Measurements from ENCODE around the gene MBD4.

Gene MBD4

DNA sequence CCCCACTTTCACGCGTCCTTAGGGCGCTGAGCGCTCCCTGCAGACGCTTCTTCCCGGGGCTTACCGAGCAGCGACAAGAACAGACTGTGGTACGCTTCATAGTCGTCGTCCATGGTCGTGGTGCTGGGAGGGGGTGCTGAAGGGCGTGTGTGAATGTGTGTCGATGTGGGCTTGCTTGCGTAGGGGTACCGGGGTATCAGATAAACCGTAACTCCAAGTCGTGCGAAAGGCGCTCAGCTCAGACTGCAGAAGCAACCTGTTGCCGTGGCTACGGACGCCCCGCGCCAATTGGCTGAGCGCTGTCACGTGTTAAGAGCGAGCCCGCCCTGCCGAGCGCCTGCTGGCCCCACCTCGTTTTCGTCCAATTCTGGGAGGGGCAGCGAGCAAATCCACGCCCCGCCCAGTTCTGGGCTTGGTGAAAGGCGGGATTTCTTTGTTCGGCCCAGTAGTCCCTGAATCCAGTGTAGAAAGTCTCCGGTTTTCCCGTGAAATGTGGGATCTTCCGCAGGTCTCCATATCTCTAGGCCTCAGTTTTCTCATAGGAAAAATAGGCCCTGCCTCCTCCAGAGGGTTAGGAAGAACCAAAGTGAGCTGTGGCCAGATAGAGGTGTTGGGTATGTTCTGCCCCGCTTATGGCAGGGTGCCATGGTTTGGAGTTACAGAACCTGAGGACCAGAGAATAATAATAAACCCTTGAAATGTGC, 11.2 kb downstream of the MBD4 start, which contains the start of gene EFCAB12:
Gene EFCAB12, minus strand, starts transcription at position 261 of the 704 bp plus-strand sequence. Its CDS starts 148 bp downstream, at position 113.
- no peak within 1 kb of the TSS for H3K18ac ChIP-seq (ENCODE audit: low read length)
- no peak within 1 kb of the TSS for H3K27ac ChIP-seq (ENCODE audit: low read depth, low read length)
- no peaks in the 10 kb centered on the region for H3K79me2 ChIP-seq (ENCODE audit: control insufficient read depth, insufficient read depth, low read length, poor library complexity)
- peaks cover 3% of the 10 kb centered on the region for H3K79me1 ChIP-seq (ENCODE audit: low read length)
- H4K8ac ChIP-seq (ENCODE audit: low read depth, low read length): peak within 1 kb of the TSS; percentile 72
- H3K4me3 ChIP-seq (ENCODE audit: low read depth, low read length): peak within 1 kb of the TSS; percentile 63
- H2BK5ac ChIP-seq (ENCODE audit: low read depth, low read length, poor library complexity): no peak within 1 kb of the TSS
- no peak within 1 kb of the TSS for H3K4ac ChIP-seq (ENCODE audit: low read depth, low read length)
- peaks cover 4% of the 10 kb centered on the region in 2 experiments for H3K4me1 ChIP-seq (ENCODE audit: control insufficient read depth in 1 of 2, insufficient read depth in 2 of 2, low read length in 2 of 2)
- H4K91ac ChIP-seq (ENCODE audit: low read depth, low read length): peak within 1 kb of the TSS; percentile 32
- no peaks in the 10 kb centered on the region for H3K9me3 ChIP-seq (ENCODE audit: insufficient read depth, low read depth, low read length)
- H2BK120ac ChIP-seq (ENCODE audit: insufficient read depth, low read length, poor library complexity): no peak within 1 kb of the TSS
- H3K23ac ChIP-seq (ENCODE audit: low read length): no peak within 1 kb of the TSS
- H2AK5ac ChIP-seq (ENCODE audit: low read length): no peak within 1 kb of the TSS
- peak within 1 kb of the TSS; percentile 59 for H3K14ac ChIP-seq (ENCODE audit: low read length)
- peak; percentile 93 to 97 for DNase-seq
- no peak within 1 kb of the TSS for H3K9ac ChIP-seq (ENCODE audit: low read length)
- H2BK12ac ChIP-seq (ENCODE audit: low read length): no peak within 1 kb of the TSS
- H3K27me3 ChIP-seq (ENCODE audit: insufficient read depth, low read length): no peaks in the 10 kb centered on the region
- WGBS (ENCODE audit: extremely low coverage, insufficient coverage, insufficient read length): no CpG with 5 or more reads among the region's 42 CpGs
- H3K36me3 ChIP-seq (ENCODE audit: control insufficient read depth in 1 of 2, insufficient read depth in 2 of 2, low read length in 2 of 2): peaks cover 7 to 17% of the 10 kb centered on the region in 2 experiments
- peak within 1 kb of the TSS; percentile 67 for H3K4me2 ChIP-seq (ENCODE audit: low read length)
- H4K12ac ChIP-seq (ENCODE audit: low read depth, low read length): peak within 1 kb of the TSS; percentile 75
- H2AFZ ChIP-seq (ENCODE audit: insufficient read depth, low read length, poor library complexity): peak within 1 kb of the TSS; percentile 32

DNA sequence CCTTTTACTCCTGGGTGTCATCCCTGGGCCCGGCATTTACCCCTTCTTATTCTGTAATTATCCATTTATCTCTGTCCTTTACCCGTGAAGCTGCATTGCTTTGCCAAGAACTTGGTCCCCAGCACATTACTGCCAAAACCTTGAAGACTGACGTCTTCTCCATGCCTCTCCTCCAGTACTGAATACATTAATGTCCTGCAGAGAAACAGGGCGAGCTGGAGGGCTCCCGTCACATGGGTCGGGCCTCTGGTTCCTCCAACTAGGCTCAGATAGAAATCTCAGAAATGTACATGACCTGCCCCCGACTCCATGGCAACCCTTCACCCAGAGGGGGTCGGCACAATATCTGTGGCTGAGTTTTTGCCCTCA, 11.8 kb downstream of the MBD4 start:
- H2AFZ ChIP-seq (ENCODE audit: insufficient read depth, low read length, poor library complexity): no peak overlapping the region
- H3K4me1 ChIP-seq (ENCODE audit: control insufficient read depth in 1 of 2, insufficient read depth in 2 of 2, low read length in 2 of 2): peaks cover 4% of the 10 kb centered on the region in 2 experiments
- no peak overlapping the region for H4K12ac ChIP-seq (ENCODE audit: low read depth, low read length)
- no peak overlapping the region for H3K9ac ChIP-seq (ENCODE audit: low read length)
- no peak overlapping the region for H4K8ac ChIP-seq (ENCODE audit: low read depth, low read length)
- no peak overlapping the region for H2BK12ac ChIP-seq (ENCODE audit: low read length)
- H3K79me1 ChIP-seq (ENCODE audit: low read length): peaks cover 3% of the 10 kb centered on the region
- no peak overlapping the region for H3K23ac ChIP-seq (ENCODE audit: low read length)
- H3K18ac ChIP-seq (ENCODE audit: low read length): no peak overlapping the region
- H4K91ac ChIP-seq (ENCODE audit: low read depth, low read length): no peak overlapping the region
- no peak overlapping the region for H3K27ac ChIP-seq (ENCODE audit: low read depth, low read length)
- H2AK5ac ChIP-seq (ENCODE audit: low read length): no peak overlapping the region
- no peak for DNase-seq
- H2BK120ac ChIP-seq (ENCODE audit: insufficient read depth, low read length, poor library complexity): no peak overlapping the region
- H3K4ac ChIP-seq (ENCODE audit: low read depth, low read length): no peak overlapping the region
- H3K36me3 ChIP-seq (ENCODE audit: control insufficient read depth in 1 of 2, insufficient read depth in 2 of 2, low read length in 2 of 2): peaks cover 7 to 16% of the 10 kb centered on the region in 2 experiments
- H3K9me3 ChIP-seq (ENCODE audit: insufficient read depth, low read depth, low read length): no peaks in the 10 kb centered on the region
- H3K79me2 ChIP-seq (ENCODE audit: control insufficient read depth, insufficient read depth, low read length, poor library complexity): no peaks in the 10 kb centered on the region
- no CpG with 5 or more reads among the region's 8 CpGs for WGBS (ENCODE audit: extremely low coverage, insufficient coverage, insufficient read length)
- peak overlapping the region; percentile 67 for H3K4me2 ChIP-seq (ENCODE audit: low read length)
- H3K4me3 ChIP-seq (ENCODE audit: low read depth, low read length): peak overlapping the region; percentile 63
- H3K14ac ChIP-seq (ENCODE audit: low read length): no peak overlapping the region
- H2BK5ac ChIP-seq (ENCODE audit: low read depth, low read length, poor library complexity): no peak overlapping the region
- no peaks in the 10 kb centered on the region for H3K27me3 ChIP-seq (ENCODE audit: insufficient read depth, low read length)

DNA sequence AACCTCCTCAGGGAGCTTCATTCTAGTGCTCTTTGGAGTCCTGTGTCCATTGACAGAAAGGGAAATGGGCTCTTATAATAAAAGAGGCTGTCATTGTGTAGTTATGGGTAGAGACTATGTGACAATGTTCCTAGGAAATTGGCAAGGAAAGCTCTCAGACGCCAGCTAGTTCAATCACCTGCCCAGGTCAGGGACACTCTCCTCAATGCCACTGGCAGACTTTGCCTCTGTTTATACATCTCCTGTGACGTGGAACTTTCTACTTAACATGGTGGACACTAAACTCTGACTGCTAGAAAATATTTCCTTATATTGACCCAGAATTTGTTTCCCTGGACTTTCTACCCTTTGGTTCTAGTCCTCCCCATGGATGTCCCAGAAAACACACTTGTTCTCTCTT, 14.1 kb downstream of the MBD4 start:
- H2AK5ac ChIP-seq (ENCODE audit: low read length): no peak overlapping the region
- H3K23ac ChIP-seq (ENCODE audit: low read length): no peak overlapping the region
- H3K4me2 ChIP-seq (ENCODE audit: low read length): no peak overlapping the region
- H3K27ac ChIP-seq (ENCODE audit: low read depth, low read length): no peak overlapping the region
- no peak overlapping the region for H4K12ac ChIP-seq (ENCODE audit: low read depth, low read length)
- no peak overlapping the region for H4K8ac ChIP-seq (ENCODE audit: low read depth, low read length)
- no peak overlapping the region for H3K4me3 ChIP-seq (ENCODE audit: low read depth, low read length)
- no peak overlapping the region for H3K4ac ChIP-seq (ENCODE audit: low read depth, low read length)
- no peak overlapping the region for H3K18ac ChIP-seq (ENCODE audit: low read length)
- H3K9ac ChIP-seq (ENCODE audit: low read length): no peak overlapping the region
- DNase-seq: no peak
- H4K91ac ChIP-seq (ENCODE audit: low read depth, low read length): no peak overlapping the region
- H2BK5ac ChIP-seq (ENCODE audit: low read depth, low read length, poor library complexity): no peak overlapping the region
- peaks cover 0 to 2% of the 10 kb centered on the region in 2 experiments for H3K36me3 ChIP-seq (ENCODE audit: control insufficient read depth in 1 of 2, insufficient read depth in 2 of 2, low read length in 2 of 2)
- H3K79me1 ChIP-seq (ENCODE audit: low read length): peaks cover 3% of the 10 kb centered on the region
- peaks cover 4% of the 10 kb centered on the region in 2 experiments for H3K4me1 ChIP-seq (ENCODE audit: control insufficient read depth in 1 of 2, insufficient read depth in 2 of 2, low read length in 2 of 2)
- H2AFZ ChIP-seq (ENCODE audit: insufficient read depth, low read length, poor library complexity): no peak overlapping the region
- no peak overlapping the region for H2BK12ac ChIP-seq (ENCODE audit: low read length)
- no peak overlapping the region for H2BK120ac ChIP-seq (ENCODE audit: insufficient read depth, low read length, poor library complexity)
- H3K79me2 ChIP-seq (ENCODE audit: control insufficient read depth, insufficient read depth, low read length, poor library complexity): no peaks in the 10 kb centered on the region
- no peaks in the 10 kb centered on the region for H3K27me3 ChIP-seq (ENCODE audit: insufficient read depth, low read length)
- no CpG with 5 or more reads among the region's 2 CpGs for WGBS (ENCODE audit: extremely low coverage, insufficient coverage, insufficient read length)
- no peak overlapping the region for H3K14ac ChIP-seq (ENCODE audit: low read length)
- H3K9me3 ChIP-seq (ENCODE audit: insufficient read depth, low read depth, low read length): no peaks in the 10 kb centered on the region

DNA sequence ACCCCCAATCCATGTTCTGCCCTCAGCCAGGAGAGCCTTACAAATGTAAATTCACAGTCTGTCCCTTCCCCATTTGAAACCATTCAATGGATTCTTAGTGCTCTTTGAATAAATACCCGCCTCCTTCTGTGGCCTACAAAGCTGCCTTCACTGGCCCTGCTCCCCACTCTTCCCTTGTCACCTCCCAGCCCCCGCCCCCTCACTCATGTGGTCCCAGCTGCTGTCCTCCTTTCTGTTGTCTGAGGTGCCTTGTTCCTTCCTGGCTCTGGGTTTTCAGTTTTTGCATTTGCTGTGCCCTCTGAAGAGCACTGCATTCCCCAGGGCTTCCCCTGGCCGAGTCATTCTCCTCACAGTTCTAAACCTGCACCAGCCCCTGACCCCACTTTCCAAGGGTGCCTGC, 14.5 kb downstream of the MBD4 start:
- WGBS (ENCODE audit: extremely low coverage, insufficient coverage, insufficient read length): no CpG with 5 or more reads among the region's 3 CpGs
- H3K4me1 ChIP-seq (ENCODE audit: control insufficient read depth in 1 of 2, insufficient read depth in 2 of 2, low read length in 2 of 2): peaks cover 4% of the 10 kb centered on the region in 2 experiments
- no peak overlapping the region for H2AFZ ChIP-seq (ENCODE audit: insufficient read depth, low read length, poor library complexity)
- H2AK5ac ChIP-seq (ENCODE audit: low read length): no peak overlapping the region
- no peak overlapping the region for H3K4me2 ChIP-seq (ENCODE audit: low read length)
- no peak for DNase-seq
- no peak overlapping the region for H4K12ac ChIP-seq (ENCODE audit: low read depth, low read length)
- no peak overlapping the region for H2BK5ac ChIP-seq (ENCODE audit: low read depth, low read length, poor library complexity)
- H2BK120ac ChIP-seq (ENCODE audit: insufficient read depth, low read length, poor library complexity): no peak overlapping the region
- H3K27me3 ChIP-seq (ENCODE audit: insufficient read depth, low read length): no peaks in the 10 kb centered on the region
- H3K36me3 ChIP-seq (ENCODE audit: control insufficient read depth in 1 of 2, insufficient read depth in 2 of 2, low read length in 2 of 2): no peaks in the 10 kb centered on the region
- H3K79me2 ChIP-seq (ENCODE audit: control insufficient read depth, insufficient read depth, low read length, poor library complexity): no peaks in the 10 kb centered on the region
- no peak overlapping the region for H3K18ac ChIP-seq (ENCODE audit: low read length)
- H3K23ac ChIP-seq (ENCODE audit: low read length): no peak overlapping the region
- H3K4ac ChIP-seq (ENCODE audit: low read depth, low read length): no peak overlapping the region
- H3K4me3 ChIP-seq (ENCODE audit: low read depth, low read length): no peak overlapping the region
- H3K9me3 ChIP-seq (ENCODE audit: insufficient read depth, low read depth, low read length): no peaks in the 10 kb centered on the region
- no peak overlapping the region for H3K14ac ChIP-seq (ENCODE audit: low read length)
- H2BK12ac ChIP-seq (ENCODE audit: low read length): no peak overlapping the region
- no peak overlapping the region for H4K8ac ChIP-seq (ENCODE audit: low read depth, low read length)
- H3K27ac ChIP-seq (ENCODE audit: low read depth, low read length): no peak overlapping the region
- peaks cover 3% of the 10 kb centered on the region for H3K79me1 ChIP-seq (ENCODE audit: low read length)
- no peak overlapping the region for H3K9ac ChIP-seq (ENCODE audit: low read length)
- H4K91ac ChIP-seq (ENCODE audit: low read depth, low read length): no peak overlapping the region

Data from trophoblast cell (in vitro differentiated cells and primary cell).